ENCODE measurements around the gene OR51B2. TPM values are rescaled to one million over a fixed set of nuclear protein-coding genes. Genes with fewer than 3 reads are reported as not detected.

The OR51B2 gene
- total and polyA plus RNA-seq, 2 of the 13 experiments (the other 11 are each of a cell fraction or from before 2014, with no cell fraction given), result not detected

- no peak for TF ChIP-seq SNAPC4 (CRISPR knock-in tag; IDR thresholded peaks at IDR 0.05)
These were observed 34.0 kb downstream of the OR51B2 start (continued) for GRCh38 chr11:5290106-5290505.

GRCh38 chr11:5289696-5290095 lies 34.4 kb downstream of the OR51B2 start:
- POLR2A ChIA-PET, result no interaction called here
- H3K79me2 ChIP-seq (ENCODE audit: insufficient read depth, low read length), result no peaks in the 10 kb centered on the region
- intact Hi-C loops (cut with micrococcal nuclease; ENCODE audit: unreplicated experiment), result no loop called here
- H3K4me1 ChIP-seq (ENCODE audit: insufficient read depth, low read length), result no peaks in the 10 kb centered on the region
- FAIRE-seq, result no peak
- no peaks in the 10 kb centered on the region for H4K20me1 ChIP-seq (ENCODE audit: insufficient read depth, low read length)
- no peak overlapping the region for H3K9ac ChIP-seq (ENCODE audit: insufficient read depth, low read depth, low read length)
- no peak overlapping the region for H2AFZ ChIP-seq (ENCODE audit: low read length)
- no peak overlapping the region for H3K27ac ChIP-seq (ENCODE audit: extremely low read length, insufficient read depth, low read length)
- in situ Hi-C loops (cut with HindIII; ENCODE audit: extremely low pct_ligation_motif_present, low pct_unique_long_range_greater_than_20kb), result no loop called here
- no peaks in the 10 kb centered on the region for H3K27me3 ChIP-seq (ENCODE audit: control insufficient read depth in 1 of 2, insufficient read depth in 2 of 2, low read length in 2 of 2)
- CTCF ChIA-PET (ENCODE audit: low intra/inter-chr PET ratio, low total read pairs), result interaction anchor here (1.9 kb wide), 1 partner anchor 165 kb away, joined by 6 read pairs; no protein-coding TSS in a partner anchor
- H3K9me3 ChIP-seq (ENCODE audit: low read length), result no peaks in the 10 kb centered on the region
- no peaks in the 10 kb centered on the region for H3K36me3 ChIP-seq (replicated peaks in 1 of 2; ENCODE audit: control insufficient read depth in 1 of 2, insufficient read depth in 2 of 2, low read length in 2 of 2)
- ATAC-seq, result no peak
- no peak overlapping the region for H3K4me3 ChIP-seq (replicated peaks in 1 of 3; ENCODE audit: insufficient read depth in 1 of 3, low read depth in 2 of 3, low read length in 3 of 3)
- TF ChIP-seq PCBP2 (optimal IDR thresholded peaks at IDR 0.05; ENCODE audit: low read depth, low read length, poor library complexity, severe bottlenecking) (no peak), BATF2 (CRISPR knock-in tag; IDR thresholded peaks at IDR 0.05) (no peak), ZNF788 (CRISPR knock-in tag; IDR thresholded peaks at IDR 0.05; ENCODE audit: borderline replicate concordance) (no peak), ZNF138 (CRISPR knock-in tag; IDR thresholded peaks at IDR 0.05; ENCODE audit: low read depth) (no peak), CTCF (CRISPR knock-in tag; IDR thresholded peaks at IDR 0.05) (no peak), ZNF468 (CRISPR knock-in tag; IDR thresholded peaks at IDR 0.05) (no peak), ZNF18 (CRISPR knock-in tag; IDR thresholded peaks at IDR 0.05; ENCODE audit: insufficient replicate concordance) (no peak), TRIM24 (CRISPR knock-in tag; IDR thresholded peaks at IDR 0.05) (no peak), ZNF33A (CRISPR knock-in tag; IDR thresholded peaks at IDR 0.05; ENCODE audit: borderline replicate concordance) (no peak), ZNF75D (CRISPR knock-in tag; IDR thresholded peaks at IDR 0.05; ENCODE audit: borderline replicate concordance) (no peak), ZNF24 (IDR thresholded peaks at IDR 0.05) (no peak), ZNF136 (CRISPR knock-in tag; IDR thresholded peaks at IDR 0.05; ENCODE audit: low read depth) (no peak)
- no peak for DNase-seq (ENCODE audit: low spot score)
- BruUV-seq (replicated peaks), result no TSS peak
- no peak overlapping the region for H3K4me2 ChIP-seq (ENCODE audit: low read depth, low read length)

All from HepG2 (cell line).